Measurements from ENCODE around the gene ANKS3. TPM values are rescaled to one million over a fixed set of nuclear protein-coding genes. Genes with fewer than 3 reads are reported as not detected.

Gene ANKS3
- total RNA-seq, 2 experiments from 2014 or later = 17.6 to 21.7 TPM

DNA sequence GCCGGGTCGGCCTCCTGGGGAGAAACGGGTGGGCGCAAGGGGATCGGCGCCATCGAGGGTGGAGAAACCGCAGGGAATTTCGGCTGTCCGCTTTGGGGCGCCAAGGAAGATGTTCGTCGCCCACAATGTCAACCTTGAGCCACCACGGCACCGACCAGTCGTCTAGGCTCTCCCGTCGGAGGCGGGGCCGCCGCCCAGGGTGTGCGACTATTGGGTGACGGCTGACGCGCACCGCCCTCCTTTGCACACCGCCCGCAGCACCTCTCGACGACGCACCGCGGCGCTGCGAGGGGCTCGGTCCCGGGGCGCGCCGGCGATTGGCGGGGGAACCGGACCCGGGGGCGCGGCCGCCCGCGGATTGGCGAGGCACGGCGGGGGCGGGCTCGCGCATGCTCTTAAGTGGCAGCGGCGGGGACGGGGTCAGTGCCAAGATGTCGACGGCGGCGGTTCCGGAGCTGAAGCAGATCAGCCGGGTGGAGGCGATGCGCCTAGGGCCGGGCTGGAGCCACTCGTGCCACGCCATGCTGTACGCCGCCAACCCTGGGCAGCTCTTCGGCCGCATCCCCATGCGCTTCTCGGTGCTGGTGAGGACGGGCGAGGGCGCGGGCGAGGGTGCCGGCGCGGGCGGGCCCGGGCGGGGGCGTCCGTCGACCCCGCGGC is 40.6 kb downstream of the ANKS3 start, which contains the start of gene NUDT16L1:
NUDT16L1 (plus strand) TSS at position 267 of the 660 bp plus-strand sequence; CDS start at position 432, 165 bp downstream.
- peak within 1 kb of the TSS; percentile 44 for H3K27ac ChIP-seq (ENCODE audit: low read depth, low read length, poor library complexity, severe bottlenecking)
- H3K9me3 ChIP-seq (ENCODE audit: low read length) = no peaks in the 10 kb centered on the region
- no peaks in the 10 kb centered on the region for H3K9me2 ChIP-seq (ENCODE audit: insufficient read depth, low read length)
- H3K4me3 ChIP-seq (ENCODE audit: low read depth, low read length, poor library complexity, severe bottlenecking) = peak within 1 kb of the TSS; percentile 90
- ChIA-PET CTCF (ENCODE audit: unreplicated experiment) (no interaction called here), POLR2A (interaction anchor here (0.5 kb wide), 1 partner anchor 368 kb away, joined by 4 read pairs; no protein-coding TSS in a partner anchor)
- H3K79me2 ChIP-seq (ENCODE audit: insufficient read depth, low read depth, low read length) = no peaks in the 10 kb centered on the region
- H3K4me1 ChIP-seq (ENCODE audit: insufficient read depth, low read length, poor library complexity, severe bottlenecking) = peaks cover 12% of the 10 kb centered on the region
- H4K20me1 ChIP-seq (ENCODE audit: insufficient read depth, low read length) = 0 out of 2 replicates have a peak, but pooled peaks cover 4% of the 10 kb centered on the region
- no TSS peak for BruUV-seq (replicated peaks)
- H3K4me2 ChIP-seq (ENCODE audit: low read length) = peak within 1 kb of the TSS; percentile 93
- DNase-seq (ENCODE audit: low spot score) = peak; percentile 97
- peaks cover 29% of the 10 kb centered on the region; the same call in 1 of the 2 replicates for H3K36me3 ChIP-seq (ENCODE audit: insufficient read depth, low read length)
- TF ChIP-seq EZH2phosphoT487 (IDR thresholded peaks at IDR 0.05; ENCODE audit: borderline replicate concordance, low read depth, low read length) = no peak
- TF ChIP-seq, protein P1, sequence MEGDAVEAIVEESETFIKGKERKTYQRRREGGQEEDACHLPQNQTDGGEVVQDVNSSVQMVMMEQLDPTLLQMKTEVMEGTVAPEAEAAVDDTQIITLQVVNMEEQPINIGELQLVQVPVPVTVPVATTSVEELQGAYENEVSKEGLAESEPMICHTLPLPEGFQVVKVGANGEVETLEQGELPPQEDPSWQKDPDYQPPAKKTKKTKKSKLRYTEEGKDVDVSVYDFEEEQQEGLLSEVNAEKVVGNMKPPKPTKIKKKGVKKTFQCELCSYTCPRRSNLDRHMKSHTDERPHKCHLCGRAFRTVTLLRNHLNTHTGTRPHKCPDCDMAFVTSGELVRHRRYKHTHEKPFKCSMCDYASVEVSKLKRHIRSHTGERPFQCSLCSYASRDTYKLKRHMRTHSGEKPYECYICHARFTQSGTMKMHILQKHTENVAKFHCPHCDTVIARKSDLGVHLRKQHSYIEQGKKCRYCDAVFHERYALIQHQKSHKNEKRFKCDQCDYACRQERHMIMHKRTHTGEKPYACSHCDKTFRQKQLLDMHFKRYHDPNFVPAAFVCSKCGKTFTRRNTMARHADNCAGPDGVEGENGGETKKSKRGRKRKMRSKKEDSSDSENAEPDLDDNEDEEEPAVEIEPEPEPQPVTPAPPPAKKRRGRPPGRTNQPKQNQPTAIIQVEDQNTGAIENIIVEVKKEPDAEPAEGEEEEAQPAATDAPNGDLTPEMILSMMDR (conservative IDR thresholded peaks at IDR 0.05; ENCODE audit: low read length) = 0 out of 2 replicates have a peak, but pooled peaks have one; percentile 36
- intact Hi-C loops (cut with micrococcal nuclease; ENCODE audit: unreplicated experiment) = loop anchor here (2.0 kb wide), 1 partner anchor 41 kb away; the partner anchor contains the start of genes ANKS3 and DNAAF8
- peak within 1 kb of the TSS; percentile 59 for H2AFZ ChIP-seq (ENCODE audit: low read length)

DNA sequence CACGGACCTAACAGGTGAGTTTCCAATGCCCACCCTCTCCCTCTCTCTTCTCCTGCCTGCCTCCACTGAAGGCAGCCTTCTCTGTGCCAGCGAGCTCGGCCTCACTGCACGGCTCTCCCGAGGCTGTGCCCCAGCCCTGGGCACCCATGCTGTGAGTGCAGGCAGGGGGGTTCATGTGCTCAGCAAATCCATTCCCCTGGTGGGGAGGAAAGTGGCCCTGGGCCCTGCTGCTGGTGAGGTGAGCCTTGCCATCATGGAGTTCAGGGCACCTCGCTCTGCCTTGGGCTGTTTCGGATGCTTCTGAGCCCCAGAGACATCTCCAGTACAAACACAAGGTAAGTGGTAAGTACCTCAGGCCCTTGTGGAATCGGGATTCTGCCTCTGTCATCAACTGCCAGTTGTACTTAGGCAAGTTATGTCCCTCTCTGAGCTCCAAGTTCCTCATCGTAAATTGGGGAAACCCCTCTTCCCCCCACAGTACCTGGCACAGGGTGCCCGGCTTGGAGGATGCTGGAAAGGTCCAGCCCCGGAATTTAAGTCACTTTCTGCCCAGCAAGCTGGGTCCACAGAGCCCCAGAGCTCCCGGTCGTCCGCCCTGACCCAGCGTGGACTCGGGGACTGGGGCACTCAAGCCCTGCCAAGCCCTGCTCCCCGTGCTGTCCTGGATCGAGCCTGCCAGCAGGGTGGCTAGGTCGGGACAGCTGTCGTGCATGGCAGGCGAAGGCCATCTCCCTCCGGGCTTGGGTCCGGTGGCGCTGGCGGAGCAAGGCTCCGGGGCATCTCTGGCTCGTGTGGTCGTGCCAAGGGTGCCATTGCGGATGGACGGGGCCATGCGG is 41.4 kb downstream of the ANKS3 start:
- Histone ChIP-seq H3K4me3 (ENCODE audit: low read depth, low read length, poor library complexity, severe bottlenecking) (peak overlapping the region; percentile 90), H3K9me2 (ENCODE audit: insufficient read depth, low read length) (no peaks in the 10 kb centered on the region), H3K79me2 (ENCODE audit: insufficient read depth, low read depth, low read length) (no peaks in the 10 kb centered on the region), H4K20me1 (ENCODE audit: insufficient read depth, low read length) (0 out of 2 replicates have a peak, but pooled peaks cover 4% of the 10 kb centered on the region), H3K4me1 (ENCODE audit: insufficient read depth, low read length, poor library complexity, severe bottlenecking) (peaks cover 12% of the 10 kb centered on the region), H3K4me2 (ENCODE audit: low read length) (peak overlapping the region; percentile 93), H3K36me3 (ENCODE audit: insufficient read depth, low read length) (peaks cover 21% of the 10 kb centered on the region; the same call in 1 of the 2 replicates), H2AFZ (ENCODE audit: low read length) (peak overlapping the region; percentile 43), H3K27ac (ENCODE audit: low read depth, low read length, poor library complexity, severe bottlenecking) (no peak overlapping the region), H3K9me3 (ENCODE audit: low read length) (no peaks in the 10 kb centered on the region)
- no TSS peak for BruUV-seq (replicated peaks)
- ChIA-PET POLR2A (no interaction called here), CTCF (ENCODE audit: unreplicated experiment) (no interaction called here)
- TF ChIP-seq EZH2phosphoT487 (IDR thresholded peaks at IDR 0.05; ENCODE audit: borderline replicate concordance, low read depth, low read length) = no peak
- TF ChIP-seq, protein P1 (conservative IDR thresholded peaks at IDR 0.05; ENCODE audit: low read length) = no peak
- DNase-seq (ENCODE audit: low spot score) = peak; percentile 16
- intact Hi-C loops (cut with micrococcal nuclease; ENCODE audit: unreplicated experiment) = loop anchor here (2.0 kb wide), 1 partner anchor 42 kb away; the partner anchor contains the start of genes ANKS3 and DNAAF8
